Activated naive CD8-positive, alpha-beta T cell treated with anti-CD3 and anti-CD28 coated beads, Interleukin-2, amount 50 U/mL, for 16 hours (primary cell): ENCODE measurements around the gene VCL.
"Not testable (repeated sequence)": the region's sequence is repeated elsewhere in the genome, so short reads cannot be mapped to it uniquely, and the experiment has no call there.

Experiments used
- DNase-seq: peaks from one replicate; pipeline ENCODE4 v3.0.0-alpha.2; 2020; ENCODE audit warnings: low read depth, low spot score

The VCL gene

GRCh38 chr10:74036474-74036873 lies 38.6 kb downstream of the VCL start:
- no peak for DNase-seq

GRCh38 chr10:74039561-74040145 lies 41.7 kb downstream of the VCL start:
- DNase-seq = no peak

DNA sequence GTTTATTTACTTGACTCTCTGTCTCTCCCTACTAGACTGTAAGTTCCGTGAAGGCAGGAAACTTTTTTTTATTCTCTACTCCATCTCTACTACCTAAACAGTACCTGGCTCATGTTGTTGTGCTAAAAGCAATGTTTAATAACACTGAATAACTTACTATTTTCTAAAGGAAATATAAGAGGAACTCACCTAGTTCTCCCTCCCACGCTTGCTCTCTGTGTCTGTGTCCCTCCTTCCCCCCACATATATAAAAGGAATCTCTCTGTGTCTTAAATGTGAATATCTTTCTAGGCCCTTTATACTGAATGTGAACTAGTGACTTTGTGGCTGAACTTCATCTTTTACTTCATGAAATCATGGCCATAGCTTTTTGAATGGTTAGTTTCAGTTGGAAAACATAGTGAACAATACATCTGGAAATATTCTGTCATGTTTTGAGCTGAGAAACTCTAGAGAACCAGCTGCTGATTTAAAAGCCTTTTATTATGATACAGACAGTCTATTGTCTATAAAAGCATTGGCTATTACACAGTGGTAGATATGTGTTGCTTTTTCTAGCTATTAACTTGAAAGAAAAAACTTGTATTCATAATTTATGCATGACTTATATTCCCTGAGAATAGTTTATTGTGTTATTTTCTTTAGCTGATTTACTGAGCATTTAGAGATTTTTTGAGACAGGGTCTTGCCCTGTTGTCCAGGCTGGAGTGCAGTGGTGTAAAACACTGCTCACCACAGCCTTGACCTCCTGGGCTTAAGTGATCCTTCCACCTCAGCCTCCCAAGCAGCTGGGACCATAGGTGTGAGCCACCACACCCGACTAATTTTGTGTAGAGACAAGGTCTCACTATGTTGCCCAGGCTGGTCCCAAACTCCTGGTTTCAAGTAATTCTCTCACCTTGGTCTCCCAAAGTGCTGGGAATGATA lies 42.5 kb downstream of the VCL start:
- DNase-seq = no peak

GRCh38 chr10:74044419-74044818 lies 46.5 kb downstream of the VCL start:
- no peak for DNase-seq

- no peak for DNase-seq
These were observed 49.4 kb downstream of the VCL start for GRCh38 chr10:74047304-74047703.

GRCh38 chr10:74047871-74048270 lies 50.0 kb downstream of the VCL start:
- DNase-seq = no peak

DNA sequence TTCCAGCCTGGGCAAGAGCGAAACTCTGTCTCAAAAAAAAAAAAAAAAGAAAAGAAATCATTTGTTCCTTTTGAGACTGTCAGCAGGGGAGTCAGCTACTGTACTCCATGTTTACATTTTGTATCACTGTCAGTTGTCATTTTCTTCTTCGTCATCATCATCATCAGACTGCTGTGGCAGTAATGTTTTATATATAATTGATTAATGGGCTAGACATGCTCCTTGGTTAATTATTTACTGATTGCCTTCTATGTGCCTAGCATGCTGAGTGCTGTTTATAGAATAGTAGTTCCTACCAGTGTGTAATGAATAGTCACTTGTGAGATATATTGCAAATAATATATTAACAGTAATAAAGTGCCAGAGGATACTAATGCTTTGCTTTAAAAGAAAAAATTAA lies 50.5 kb downstream of the VCL start:
- DNase-seq = no peak

DNA sequence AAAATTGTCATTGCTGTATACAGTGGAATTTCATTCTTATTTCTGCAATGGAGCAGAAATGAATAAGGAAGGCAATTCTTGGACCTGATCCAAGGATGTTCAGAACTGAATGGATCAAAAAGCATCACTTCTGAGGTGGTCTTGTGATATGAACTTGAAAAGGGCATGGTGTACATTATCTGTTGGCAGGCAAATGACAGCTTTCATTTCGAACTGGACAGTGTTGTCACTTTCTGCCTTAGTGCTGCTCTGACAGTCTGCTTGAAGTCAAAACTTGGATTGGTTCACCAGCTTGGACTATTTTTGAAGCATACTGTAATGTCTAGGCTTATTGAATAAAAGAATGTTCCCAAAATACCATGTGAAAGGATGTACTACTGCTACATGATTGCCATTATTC lies 52.0 kb downstream of the VCL start:
- DNase-seq = no peak

GRCh38 chr10:74050653-74051052 lies 52.7 kb downstream of the VCL start:
- DNase-seq = no peak

DNA sequence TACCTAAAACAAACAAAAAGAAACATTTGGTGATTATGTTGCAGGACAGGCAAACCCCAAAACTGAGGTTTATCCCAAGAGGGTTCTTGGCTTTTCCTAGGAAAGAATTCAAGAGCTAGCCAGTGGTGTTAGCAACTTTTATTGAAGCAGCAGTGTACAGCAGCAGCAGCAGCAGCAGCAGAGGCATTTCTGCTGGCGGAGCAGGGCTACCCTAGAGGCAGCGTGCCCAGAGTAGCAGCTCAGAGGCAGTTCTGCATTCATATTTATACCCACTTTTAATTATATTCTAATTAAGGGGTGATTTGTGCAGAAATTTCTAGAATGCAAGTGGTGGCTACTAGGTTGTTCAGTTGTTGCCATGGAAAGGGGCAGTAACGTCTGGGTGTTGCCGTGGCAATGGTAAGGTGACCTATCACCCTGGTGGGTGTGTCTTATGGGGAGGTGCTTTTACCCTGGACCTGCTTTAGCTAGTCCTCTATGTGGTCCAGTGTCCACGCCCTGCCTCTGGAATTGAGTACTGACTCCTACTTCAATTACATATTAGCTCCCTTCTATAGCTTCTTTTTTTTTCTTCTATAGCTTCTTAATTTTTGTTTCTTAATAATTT lies 53.9 kb downstream of the VCL start:
- no peak for DNase-seq

DNA sequence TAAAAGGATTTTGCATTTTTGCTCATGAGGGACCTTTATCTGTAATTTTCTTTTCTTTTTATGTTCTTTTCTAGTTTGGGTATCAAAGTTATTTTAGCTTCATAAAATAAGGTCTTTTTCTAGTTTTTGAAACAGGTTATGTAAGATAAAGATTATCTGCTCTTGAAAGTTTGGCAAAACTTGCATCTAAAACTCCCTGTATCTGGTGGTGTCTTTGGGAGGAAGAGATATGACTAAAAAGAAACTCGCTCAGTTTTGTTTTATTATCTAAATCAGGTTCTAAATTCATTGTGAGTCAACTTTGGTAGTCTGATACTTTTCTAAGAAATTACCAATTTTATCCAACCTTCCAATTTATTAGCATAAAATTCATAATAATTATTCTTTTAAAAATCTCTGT lies 55.1 kb downstream of the VCL start:
- no peak for DNase-seq

DNA sequence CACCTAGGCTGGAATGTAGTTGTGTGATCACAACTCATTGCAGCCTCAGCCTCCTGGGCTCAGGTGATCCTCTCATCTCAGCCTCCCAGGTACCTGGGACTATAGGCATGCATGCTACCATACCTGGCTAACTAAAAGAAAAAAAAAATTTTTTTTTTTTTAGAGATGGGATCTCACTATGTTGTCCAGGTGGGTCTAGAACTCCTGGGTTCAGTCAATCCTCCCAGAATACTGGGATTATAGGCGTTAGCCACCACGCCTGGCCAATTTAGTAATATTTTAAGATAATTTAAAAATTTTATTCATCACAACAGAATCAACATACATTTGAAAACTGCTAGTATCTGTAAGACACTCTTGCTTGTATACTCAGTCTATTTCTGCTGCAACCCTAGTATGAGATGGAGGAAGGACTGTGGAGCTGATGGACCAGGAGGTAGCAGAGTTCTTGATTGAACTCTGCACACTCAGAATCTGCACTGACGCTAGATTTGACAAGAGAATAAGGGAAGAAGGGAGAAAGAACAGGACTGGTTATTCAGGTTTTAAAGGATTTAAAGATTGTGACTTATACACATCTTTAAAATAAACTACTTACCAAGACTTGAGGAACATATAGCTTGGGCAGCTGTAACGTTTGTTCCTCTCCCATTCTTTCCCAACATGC lies 57.6 kb downstream of the VCL start:
- DNase-seq = no peak

GRCh38 chr10:74056050-74056818 lies 58.3 kb downstream of the VCL start:
- no peak for DNase-seq

DNA sequence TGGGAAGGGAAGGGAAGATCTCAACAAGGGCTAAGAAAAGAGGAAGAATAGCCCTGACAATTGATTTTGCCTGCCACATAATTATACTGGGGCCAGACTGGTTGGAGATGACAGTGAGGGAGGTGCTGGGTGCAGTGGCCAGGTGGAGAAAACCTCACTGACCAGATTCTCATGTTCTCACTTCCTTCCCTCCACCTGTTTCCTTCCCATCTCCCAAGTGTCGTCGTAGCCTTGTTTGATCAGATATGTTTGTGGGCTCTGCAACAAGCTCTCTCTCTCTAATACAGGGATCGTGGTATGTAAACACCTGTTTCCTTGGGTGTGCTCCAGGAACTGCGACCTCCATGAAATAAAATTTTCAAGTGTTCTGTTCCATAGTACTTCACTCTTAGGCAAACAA lies 60.2 kb downstream of the VCL start:
- DNase-seq = no peak

DNA sequence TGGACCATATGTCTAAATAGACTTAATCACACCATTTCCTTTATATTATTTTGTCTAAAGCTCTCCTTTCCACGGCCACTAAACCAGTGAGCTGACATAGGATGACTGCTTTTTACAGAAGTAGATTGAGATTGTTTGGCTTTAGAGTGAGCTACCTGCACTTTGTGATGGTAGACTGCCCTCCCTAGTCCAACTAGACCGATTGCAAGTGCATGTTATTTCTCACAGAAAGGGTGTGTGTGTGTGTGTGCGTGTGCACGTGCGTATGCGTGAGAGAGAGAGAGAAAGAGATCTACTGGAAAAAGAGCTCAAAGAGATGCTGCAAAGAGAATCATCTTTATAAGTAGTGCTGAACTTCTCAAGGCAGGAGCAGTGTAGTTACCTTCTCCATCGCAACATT lies 60.7 kb downstream of the VCL start:
- DNase-seq = no peak

DNA sequence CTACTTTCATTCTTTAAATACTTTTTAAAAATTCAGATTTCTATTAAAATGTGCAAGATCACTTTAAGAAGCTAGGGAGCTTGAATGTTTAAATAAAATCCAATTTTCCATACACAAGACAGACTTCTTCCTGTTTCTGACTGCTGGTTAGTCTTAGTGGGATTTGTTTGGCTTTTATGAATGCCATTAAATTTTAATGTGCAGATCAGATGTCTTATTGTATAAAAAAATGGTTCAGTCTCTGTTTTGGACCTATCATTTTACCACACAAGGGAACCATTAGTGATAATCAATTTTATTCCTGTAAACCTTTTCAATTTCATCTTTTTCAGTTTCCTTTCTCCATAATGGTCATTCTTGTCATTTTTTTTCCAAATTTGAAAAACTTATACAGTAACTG lies 63.2 kb downstream of the VCL start:
- no peak for DNase-seq

- DNase-seq = not testable (repeated sequence)
These were observed 64.1 kb downstream of the VCL start for GRCh38 chr10:74061978-74062377.

GRCh38 chr10:74063256-74063655 lies 65.3 kb downstream of the VCL start:
- no peak for DNase-seq

DNA sequence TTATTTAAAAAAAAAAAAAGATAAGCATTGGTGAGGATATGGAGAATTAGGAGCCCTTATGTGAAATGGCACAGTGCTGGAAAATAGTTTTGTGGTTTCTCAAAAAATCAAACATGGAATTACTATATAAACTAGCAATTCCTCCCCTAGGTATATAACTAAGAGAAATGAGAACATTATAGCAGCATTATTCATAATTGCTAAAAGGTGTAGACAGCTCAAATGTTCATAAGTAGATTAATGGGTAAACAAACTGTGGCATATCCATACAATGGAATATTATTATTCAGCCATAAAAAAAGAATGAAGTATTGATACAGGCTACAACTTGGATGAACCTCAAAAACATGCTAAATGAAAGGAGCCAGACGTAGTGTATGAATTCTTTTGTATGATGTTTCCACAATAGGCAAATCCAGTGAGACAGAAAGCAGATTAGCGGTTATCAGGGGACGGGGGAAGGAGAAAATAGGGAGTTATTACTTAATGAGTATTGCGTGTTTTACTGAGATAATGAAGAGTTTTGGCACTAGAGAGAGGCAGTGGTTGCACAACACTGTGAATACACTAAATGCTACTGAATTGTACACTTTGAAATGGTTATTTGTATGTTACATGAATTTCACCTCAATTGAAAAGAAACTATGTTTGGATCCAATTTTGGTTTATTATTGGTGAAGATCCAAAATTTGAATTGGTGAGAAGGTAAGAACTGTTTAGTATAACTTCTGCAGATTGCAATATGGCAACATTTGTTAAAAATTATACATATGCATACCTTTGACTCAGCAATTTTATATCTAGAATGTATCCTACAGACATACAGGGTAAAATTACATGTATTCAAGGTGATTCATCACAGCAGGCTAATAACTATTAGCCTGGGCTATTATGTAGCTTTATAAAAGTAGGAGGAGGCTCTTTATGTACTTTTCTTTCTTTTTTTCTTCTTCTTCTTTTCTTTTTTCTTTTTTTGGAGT lies 69.7 kb downstream of the VCL start:
- no peak for DNase-seq

GRCh38 chr10:74071157-74071556 lies 73.2 kb downstream of the VCL start:
- no peak for DNase-seq
